ENCODE data around the gene SGMS1. TPM values are rescaled to one million over a fixed set of nuclear protein-coding genes. Genes with fewer than 3 reads are reported as not detected.
"Not testable (repeated sequence)": the region's sequence is repeated elsewhere in the genome, so short reads cannot be mapped to it uniquely, and the experiment has no call there.

The SGMS1 gene
- total RNA-seq, 1 experiment from 2014 or later, result 20.4 TPM

DNA sequence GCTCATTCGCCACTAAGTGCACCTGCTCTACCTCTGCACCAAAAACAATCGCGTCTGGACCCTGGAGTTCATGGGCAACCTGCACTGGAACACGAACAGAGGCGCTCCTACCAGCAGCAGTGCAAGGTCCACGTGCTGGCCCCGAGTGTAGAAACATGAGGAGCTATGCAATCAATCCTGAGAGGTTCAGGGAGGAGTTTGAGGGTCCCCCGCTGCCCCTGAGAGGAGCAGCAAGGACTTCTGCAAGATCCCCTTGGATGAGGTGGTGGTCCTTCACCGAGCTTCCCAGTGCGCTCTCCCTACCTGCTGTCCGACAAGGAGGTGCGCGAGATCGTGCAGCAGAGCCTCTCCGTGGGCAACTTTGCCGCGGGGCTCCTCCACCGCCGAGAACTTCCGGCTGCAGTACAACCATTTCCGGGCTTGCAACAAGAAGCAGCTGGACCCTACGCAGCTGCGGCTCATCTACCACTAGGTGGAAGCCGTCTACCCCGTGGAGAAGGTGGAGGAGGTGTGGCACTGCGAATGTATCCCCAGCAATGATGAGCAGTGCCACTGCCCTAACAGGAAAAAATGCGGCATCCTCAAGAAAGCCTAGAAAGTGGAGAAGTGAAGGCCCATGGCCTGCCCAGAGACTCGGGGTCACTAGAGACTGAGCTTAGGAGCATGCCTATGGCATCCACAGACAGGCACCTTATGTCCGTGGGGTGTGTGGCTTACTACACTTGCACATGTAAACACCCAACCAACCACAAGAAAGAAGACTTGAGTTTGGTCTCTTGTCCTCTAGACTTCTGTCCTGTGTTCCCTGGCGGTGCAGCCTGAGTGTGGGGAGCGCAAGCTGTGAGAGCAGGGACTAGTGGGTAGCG is 36.3 kb upstream of the SGMS1 start:
- not testable (repeated sequence) for H3K23me2 ChIP-seq (ENCODE audit: insufficient read length, low read depth, low read length, poor library complexity, severe bottlenecking); H3K27ac Mint-ChIP-seq; H3K36me3 Mint-ChIP-seq (ENCODE audit: insufficient read depth in 1 of 3, low read depth in 3 of 3); H3K27me3 Mint-ChIP-seq (ENCODE audit: low read depth); H2BK120ac ChIP-seq (ENCODE audit: low read depth, low read length, poor library complexity, severe bottlenecking); H3K9me3 ChIP-seq (ENCODE audit: control insufficient read depth, low read depth, low read length); H3K18ac ChIP-seq (ENCODE audit: insufficient read length, low read depth, low read length); H3T11ph ChIP-seq (ENCODE audit: low read length); H2BK5ac ChIP-seq (ENCODE audit: insufficient read length, low read length); H4K91ac ChIP-seq (ENCODE audit: insufficient read length, low read depth, low read length); H4K20me1 ChIP-seq (ENCODE audit: control insufficient read depth, insufficient read depth, insufficient read length); H4K8ac ChIP-seq (replicated peaks; ENCODE audit: insufficient read length, low read depth, low read length); H3K23ac ChIP-seq (ENCODE audit: insufficient read length, low read depth, low read length); H3K79me1 ChIP-seq (ENCODE audit: insufficient read depth, low read depth, low read length, poor library complexity, severe bottlenecking); H3K9ac ChIP-seq (ENCODE audit: extremely low read depth, insufficient read length, low read length); H4K5ac ChIP-seq (ENCODE audit: insufficient read length, low read depth, low read length); H2BK15ac ChIP-seq (ENCODE audit: low read depth, low read length); H2AFZ ChIP-seq (ENCODE audit: low read length); H3K4me1 Mint-ChIP-seq; H3K27me3 ChIP-seq (ENCODE audit: insufficient read depth, low read length); H2AK5ac ChIP-seq (ENCODE audit: insufficient read length, low read length); H3K9me3 Mint-ChIP-seq; H3K79me2 ChIP-seq (ENCODE audit: insufficient read depth, low read length); H3K4me3 Mint-ChIP-seq; H3K56ac ChIP-seq (ENCODE audit: insufficient read length, low read depth, low read length); H3K27ac ChIP-seq (ENCODE audit: insufficient read length, low read depth, low read length); H2BK12ac ChIP-seq (ENCODE audit: insufficient read length, low read depth, low read length); H2BK20ac ChIP-seq (ENCODE audit: low read depth, low read length, poor library complexity, severe bottlenecking); H3K4ac ChIP-seq (ENCODE audit: low read depth, low read length); H3K14ac ChIP-seq (ENCODE audit: insufficient read depth, low read length); H3K4me2 ChIP-seq (ENCODE audit: insufficient read depth, insufficient read length, low read length); H3K4me1 ChIP-seq (ENCODE audit: insufficient read depth, low read length)
- WGBS (ENCODE audit: extremely low coverage, insufficient read length, low lambda C conversion rate), result no CpG with 5 or more reads among the region's 32 CpGs
- peak; percentile 45 for DNase-seq
- TF ChIP-seq, protein P1, sequence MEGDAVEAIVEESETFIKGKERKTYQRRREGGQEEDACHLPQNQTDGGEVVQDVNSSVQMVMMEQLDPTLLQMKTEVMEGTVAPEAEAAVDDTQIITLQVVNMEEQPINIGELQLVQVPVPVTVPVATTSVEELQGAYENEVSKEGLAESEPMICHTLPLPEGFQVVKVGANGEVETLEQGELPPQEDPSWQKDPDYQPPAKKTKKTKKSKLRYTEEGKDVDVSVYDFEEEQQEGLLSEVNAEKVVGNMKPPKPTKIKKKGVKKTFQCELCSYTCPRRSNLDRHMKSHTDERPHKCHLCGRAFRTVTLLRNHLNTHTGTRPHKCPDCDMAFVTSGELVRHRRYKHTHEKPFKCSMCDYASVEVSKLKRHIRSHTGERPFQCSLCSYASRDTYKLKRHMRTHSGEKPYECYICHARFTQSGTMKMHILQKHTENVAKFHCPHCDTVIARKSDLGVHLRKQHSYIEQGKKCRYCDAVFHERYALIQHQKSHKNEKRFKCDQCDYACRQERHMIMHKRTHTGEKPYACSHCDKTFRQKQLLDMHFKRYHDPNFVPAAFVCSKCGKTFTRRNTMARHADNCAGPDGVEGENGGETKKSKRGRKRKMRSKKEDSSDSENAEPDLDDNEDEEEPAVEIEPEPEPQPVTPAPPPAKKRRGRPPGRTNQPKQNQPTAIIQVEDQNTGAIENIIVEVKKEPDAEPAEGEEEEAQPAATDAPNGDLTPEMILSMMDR (conservative IDR thresholded peaks at IDR 0.05), result peak; percentile 36; the same call in 1 of the 3 replicates

DNA sequence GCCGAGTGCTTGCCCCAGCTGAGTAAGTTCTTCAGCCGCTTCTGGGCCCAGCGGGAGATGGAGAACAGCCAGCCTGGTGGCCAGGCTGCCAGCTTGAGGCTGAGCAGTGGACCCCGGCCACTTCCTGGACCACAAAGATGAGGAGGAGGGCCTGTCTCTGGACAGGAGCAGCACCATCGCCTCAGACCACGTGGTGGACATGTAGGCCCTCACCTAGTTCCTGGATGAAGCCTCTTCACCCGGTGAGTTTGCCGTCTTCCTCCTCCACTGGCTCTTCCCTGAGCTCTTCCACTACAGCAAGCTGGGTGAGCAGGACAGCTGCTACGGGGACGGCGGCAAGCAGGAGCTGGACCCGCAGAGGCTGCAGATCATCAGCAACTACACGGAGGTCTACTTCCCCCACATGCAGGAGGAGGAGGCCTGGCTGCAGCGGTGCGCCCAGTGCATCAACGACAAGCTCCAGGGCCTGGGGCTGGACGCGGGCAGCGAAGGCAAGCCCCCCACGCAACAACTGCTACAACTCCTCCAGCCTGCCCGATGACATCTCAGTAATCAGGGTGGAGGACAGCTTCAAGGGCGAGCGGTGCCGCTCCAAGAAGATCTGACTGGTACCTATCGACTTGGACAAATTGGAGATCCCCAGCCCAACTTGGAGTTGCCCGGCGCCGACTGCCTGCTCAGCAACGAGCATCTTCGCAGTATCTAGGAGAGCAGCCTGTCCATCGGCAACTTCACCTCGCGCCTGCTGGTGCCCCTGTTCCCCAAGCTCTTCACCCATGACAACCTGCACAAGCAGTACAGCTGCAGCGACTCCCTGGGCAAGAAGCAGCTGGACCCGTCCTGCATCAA is 35.5 kb upstream of the SGMS1 start:
- H3K4me2 ChIP-seq (ENCODE audit: insufficient read depth, insufficient read length, low read length); H3K18ac ChIP-seq (ENCODE audit: insufficient read length, low read depth, low read length); H3K14ac ChIP-seq (ENCODE audit: insufficient read depth, low read length); H4K5ac ChIP-seq (ENCODE audit: insufficient read length, low read depth, low read length); H2AFZ ChIP-seq (ENCODE audit: low read length); H3K9ac ChIP-seq (ENCODE audit: extremely low read depth, insufficient read length, low read length); H3K27ac ChIP-seq (ENCODE audit: insufficient read length, low read depth, low read length); H3K23ac ChIP-seq (ENCODE audit: insufficient read length, low read depth, low read length); H3K4me1 Mint-ChIP-seq; DNase-seq; H3K27me3 ChIP-seq (ENCODE audit: insufficient read depth, low read length); H3K9me3 ChIP-seq (ENCODE audit: control insufficient read depth, low read depth, low read length); H2BK5ac ChIP-seq (ENCODE audit: insufficient read length, low read length); H4K91ac ChIP-seq (ENCODE audit: insufficient read length, low read depth, low read length); H2AK5ac ChIP-seq (ENCODE audit: insufficient read length, low read length); H2BK120ac ChIP-seq (ENCODE audit: low read depth, low read length, poor library complexity, severe bottlenecking); H2BK15ac ChIP-seq (ENCODE audit: low read depth, low read length); H3K4ac ChIP-seq (ENCODE audit: low read depth, low read length); H3K27ac Mint-ChIP-seq; H3K56ac ChIP-seq (ENCODE audit: insufficient read length, low read depth, low read length); H3K4me1 ChIP-seq (ENCODE audit: insufficient read depth, low read length); H3K27me3 Mint-ChIP-seq (ENCODE audit: low read depth); H3K9me3 Mint-ChIP-seq; H3K79me1 ChIP-seq (ENCODE audit: insufficient read depth, low read depth, low read length, poor library complexity, severe bottlenecking); H2BK20ac ChIP-seq (ENCODE audit: low read depth, low read length, poor library complexity, severe bottlenecking); H4K20me1 ChIP-seq (ENCODE audit: control insufficient read depth, insufficient read depth, insufficient read length); H3K4me3 Mint-ChIP-seq; H2BK12ac ChIP-seq (ENCODE audit: insufficient read length, low read depth, low read length); H3K36me3 Mint-ChIP-seq (ENCODE audit: insufficient read depth in 1 of 3, low read depth in 3 of 3); H3T11ph ChIP-seq (ENCODE audit: low read length); H4K8ac ChIP-seq (replicated peaks; ENCODE audit: insufficient read length, low read depth, low read length); H3K79me2 ChIP-seq (ENCODE audit: insufficient read depth, low read length); H3K23me2 ChIP-seq (ENCODE audit: insufficient read length, low read depth, low read length, poor library complexity, severe bottlenecking): not testable (repeated sequence)
- WGBS (ENCODE audit: extremely low coverage, insufficient read length, low lambda C conversion rate), result no CpG with 5 or more reads among the region's 35 CpGs
